ENCODE measurements around the gene ATP13A5. TPM values are rescaled to one million over a fixed set of nuclear protein-coding genes. Genes with fewer than 3 reads are reported as not detected.

Gene ATP13A5
- total RNA-seq, 1 donor from 2014 or later = not detected

DNA sequence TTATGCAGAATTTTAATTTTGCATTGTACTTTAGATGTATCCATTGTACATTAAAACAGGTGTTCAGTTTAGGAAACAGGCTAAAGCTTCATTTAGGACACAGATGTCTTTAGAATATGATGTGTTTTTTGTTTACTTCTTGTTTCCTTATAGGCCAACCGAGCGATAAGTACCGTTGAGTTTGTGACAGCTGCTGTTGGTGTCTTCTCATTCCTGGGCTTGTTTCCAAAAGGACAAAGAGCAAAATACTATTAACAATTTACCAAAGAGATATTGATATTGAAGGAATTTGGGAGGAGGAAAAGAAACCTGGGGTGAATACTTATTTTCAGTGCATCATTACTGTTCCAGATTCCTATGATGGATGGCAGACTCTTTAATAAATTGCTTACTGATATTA lies 108.1 kb downstream of the ATP13A5 start:
- H3K4me3 ChIP-seq (ENCODE audit: low read depth, low read length) = no peak overlapping the region
- H3K36me3 ChIP-seq (ENCODE audit: control insufficient read depth, insufficient read depth, low read length) = no peaks in the 10 kb centered on the region
- H3K27me3 ChIP-seq (ENCODE audit: control insufficient read depth, insufficient read depth, low read length) = no peaks in the 10 kb centered on the region
- no peak for DNase-seq (ENCODE audit: low read depth)
- TF ChIP-seq, protein P1, sequence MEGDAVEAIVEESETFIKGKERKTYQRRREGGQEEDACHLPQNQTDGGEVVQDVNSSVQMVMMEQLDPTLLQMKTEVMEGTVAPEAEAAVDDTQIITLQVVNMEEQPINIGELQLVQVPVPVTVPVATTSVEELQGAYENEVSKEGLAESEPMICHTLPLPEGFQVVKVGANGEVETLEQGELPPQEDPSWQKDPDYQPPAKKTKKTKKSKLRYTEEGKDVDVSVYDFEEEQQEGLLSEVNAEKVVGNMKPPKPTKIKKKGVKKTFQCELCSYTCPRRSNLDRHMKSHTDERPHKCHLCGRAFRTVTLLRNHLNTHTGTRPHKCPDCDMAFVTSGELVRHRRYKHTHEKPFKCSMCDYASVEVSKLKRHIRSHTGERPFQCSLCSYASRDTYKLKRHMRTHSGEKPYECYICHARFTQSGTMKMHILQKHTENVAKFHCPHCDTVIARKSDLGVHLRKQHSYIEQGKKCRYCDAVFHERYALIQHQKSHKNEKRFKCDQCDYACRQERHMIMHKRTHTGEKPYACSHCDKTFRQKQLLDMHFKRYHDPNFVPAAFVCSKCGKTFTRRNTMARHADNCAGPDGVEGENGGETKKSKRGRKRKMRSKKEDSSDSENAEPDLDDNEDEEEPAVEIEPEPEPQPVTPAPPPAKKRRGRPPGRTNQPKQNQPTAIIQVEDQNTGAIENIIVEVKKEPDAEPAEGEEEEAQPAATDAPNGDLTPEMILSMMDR (IDR thresholded peaks at IDR 0.05; ENCODE audit: insufficient read depth, low read length, poor library complexity, severe bottlenecking) = no peak

DNA sequence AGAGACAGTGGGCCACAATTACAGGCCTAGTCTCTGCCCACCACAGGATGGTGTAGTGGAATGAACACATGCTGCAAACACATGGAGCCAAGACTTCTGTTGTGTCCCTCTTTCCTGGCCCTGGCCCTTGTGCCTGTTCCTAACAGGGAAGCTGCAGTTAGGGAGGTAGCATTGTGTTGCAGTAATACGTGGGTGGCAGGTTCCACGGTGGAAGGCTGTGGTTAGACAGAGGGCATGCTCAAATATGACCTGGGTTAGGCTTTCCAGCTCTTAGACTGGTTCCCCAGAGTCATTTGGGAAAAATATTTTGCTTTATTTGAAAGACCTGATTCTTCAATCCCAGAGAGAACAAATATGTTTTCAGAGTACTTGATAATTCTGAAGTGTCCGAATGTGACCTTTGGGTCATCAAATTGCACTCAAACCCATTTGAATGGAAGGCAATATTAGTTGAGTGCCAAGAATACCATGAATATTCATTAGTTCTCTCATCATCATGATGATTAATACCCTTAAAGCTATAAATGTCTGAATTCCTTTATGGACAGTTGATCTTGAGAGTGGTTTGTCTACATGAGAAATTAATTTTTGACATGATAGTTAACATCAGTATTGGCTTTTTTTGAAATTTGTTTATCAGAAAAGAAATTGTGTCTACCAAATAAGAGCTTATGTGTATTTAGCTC lies 109.1 kb downstream of the ATP13A5 start:
- TF ChIP-seq, protein P1 (IDR thresholded peaks at IDR 0.05; ENCODE audit: insufficient read depth, low read length, poor library complexity, severe bottlenecking) = no peak
- DNase-seq (ENCODE audit: low read depth) = no peak
- H3K27me3 ChIP-seq (ENCODE audit: control insufficient read depth, insufficient read depth, low read length) = no peaks in the 10 kb centered on the region

DNA sequence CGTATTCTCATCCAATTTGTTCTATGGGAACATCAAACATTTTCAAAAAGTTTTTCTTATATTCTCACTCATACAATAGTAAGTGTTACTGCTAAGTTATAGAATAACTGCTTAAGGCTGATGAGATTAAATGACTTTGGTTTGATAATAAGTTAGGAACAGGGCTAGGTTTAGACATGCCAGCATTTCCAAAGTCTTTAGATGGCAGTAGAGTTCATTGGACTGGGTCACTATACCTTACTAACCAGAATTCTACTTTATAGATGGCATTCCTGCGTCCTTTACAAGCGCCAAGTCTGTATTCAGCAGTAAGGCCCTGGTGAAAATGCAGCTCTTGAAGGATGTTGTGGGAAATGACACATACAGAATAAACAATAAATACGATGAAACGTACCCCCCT lies 115.8 kb downstream of the ATP13A5 start:
- Histone ChIP-seq H3K36me3 (ENCODE audit: control insufficient read depth, insufficient read depth, low read length) (no peaks in the 10 kb centered on the region), H3K27me3 (ENCODE audit: control insufficient read depth, insufficient read depth, low read length) (no peaks in the 10 kb centered on the region), H3K4me3 (ENCODE audit: low read depth, low read length) (no peak overlapping the region)
- DNase-seq (ENCODE audit: low read depth) = no peak
- TF ChIP-seq, protein P1 (IDR thresholded peaks at IDR 0.05; ENCODE audit: insufficient read depth, low read length, poor library complexity, severe bottlenecking) = no peak

More for the DNA sequence above, 109.1 kb downstream of the ATP13A5 start:
- no peaks in the 10 kb centered on the region for H3K36me3 ChIP-seq (ENCODE audit: control insufficient read depth, insufficient read depth, low read length)
- no peak overlapping the region for H3K4me3 ChIP-seq (ENCODE audit: low read depth, low read length)

DNA sequence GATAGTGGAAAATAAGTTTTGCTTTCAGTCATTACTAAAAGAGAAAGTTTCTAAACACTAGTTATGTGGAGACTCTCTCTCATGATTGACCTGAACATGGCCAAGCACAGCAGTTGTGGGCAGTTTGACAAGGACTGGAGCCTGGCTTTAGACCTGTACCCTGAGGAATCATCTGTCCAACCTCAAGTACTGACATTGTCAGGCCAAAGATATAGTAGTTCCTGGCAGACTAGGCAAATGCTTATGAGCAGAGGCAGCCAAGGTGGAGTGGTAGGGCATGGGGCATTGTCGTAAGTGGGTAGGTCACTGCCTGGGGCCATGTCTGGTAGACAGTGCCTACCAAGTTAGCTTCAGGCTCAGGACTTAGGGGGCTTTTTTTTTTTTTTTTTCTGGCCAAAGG lies 116.6 kb downstream of the ATP13A5 start:
- DNase-seq (ENCODE audit: low read depth) = no peak
- Histone ChIP-seq H3K36me3 (ENCODE audit: control insufficient read depth, insufficient read depth, low read length) (no peaks in the 10 kb centered on the region), H3K27me3 (ENCODE audit: control insufficient read depth, insufficient read depth, low read length) (no peaks in the 10 kb centered on the region), H3K4me3 (ENCODE audit: low read depth, low read length) (no peak overlapping the region)
- TF ChIP-seq, protein P1 (IDR thresholded peaks at IDR 0.05; ENCODE audit: insufficient read depth, low read length, poor library complexity, severe bottlenecking) = no peak

DNA sequence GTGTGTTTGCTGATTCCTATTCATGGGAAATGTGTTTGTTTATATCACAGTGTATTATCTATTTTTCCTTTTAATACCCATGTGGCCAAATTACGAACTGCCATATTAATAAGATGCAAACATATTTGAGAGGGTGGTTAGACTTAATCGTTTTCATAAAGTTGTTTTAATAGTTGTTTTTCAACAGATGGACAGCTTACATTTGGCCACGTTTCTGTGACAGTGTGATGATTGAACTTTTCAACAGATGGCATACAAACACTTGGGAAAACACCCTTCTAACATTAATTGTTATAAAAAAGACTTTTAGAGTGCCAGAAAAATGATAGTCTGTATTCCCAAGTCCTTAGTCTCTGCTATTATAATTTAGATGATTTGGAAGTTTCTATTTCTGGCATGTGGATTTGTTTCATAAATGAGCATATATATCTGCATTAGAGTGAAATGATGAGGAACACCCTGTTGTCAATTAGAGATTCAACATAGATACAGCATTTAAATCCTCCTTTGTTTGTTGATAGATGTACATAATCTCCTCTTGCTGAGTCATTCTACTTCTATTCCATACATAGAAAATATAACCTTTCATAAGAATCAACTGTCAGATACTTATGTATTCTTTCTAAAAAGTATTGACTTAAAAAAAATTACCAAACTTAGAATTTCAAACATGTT lies 124.4 kb downstream of the ATP13A5 start:
- no peak for DNase-seq (ENCODE audit: low read depth)
- no peaks in the 10 kb centered on the region for H3K36me3 ChIP-seq (ENCODE audit: control insufficient read depth, insufficient read depth, low read length)
- no peak overlapping the region for H3K4me3 ChIP-seq (ENCODE audit: low read depth, low read length)
- no peaks in the 10 kb centered on the region for H3K27me3 ChIP-seq (ENCODE audit: control insufficient read depth, insufficient read depth, low read length)
- TF ChIP-seq, protein P1 (IDR thresholded peaks at IDR 0.05; ENCODE audit: insufficient read depth, low read length, poor library complexity, severe bottlenecking) = no peak
